OCI-LY7 (cell line): ENCODE results near the gene C12orf56. TPM values are rescaled to one million over a fixed set of nuclear protein-coding genes. Genes with fewer than 3 reads are reported as not detected.

Source experiments
- BruUV-seq: library from RNA; stranded (reverse); fragments of 400-500 nt; replicated peaks from 2 replicates; lab custom pipeline; 2021; lab: Mats Ljungman, UMichigan
- CTCF ChIA-PET: fragments of 300-600 bp; sonication (Branson Sonifier 250); formaldehyde crosslinking; loops from one replicate; lab custom pipeline; 2022; ENCODE audit warnings: antibody characterized with exemption; ENCODE audit not compliant: unreplicated experiment; lab: Charles Lee
- POLR2A ChIA-PET: fragments of 300-600 bp; sonication (Branson Sonifier 250); formaldehyde crosslinking; loops from one replicate; lab custom pipeline; 2022; ENCODE audit warnings: antibody characterized with exemption; lab: Charles Lee
- DNase-seq: peaks from one replicate; pipeline ENCODE4 v3.0.0-alpha.2; 2015; ENCODE audit warnings: low spot score
- H2AFZ ChIP-seq: fragments of 200-600 bp; sonication (generic), shearing (Covaris generic); 2 replicates; pipeline ENCODE4 v1.6.1; 2014; ENCODE audit warnings: mild to moderate bottlenecking, antibody characterized with exemption, low read length, moderate library complexity
- H3K27ac ChIP-seq: fragments of 200-600 bp; sonication (generic); 2 replicates; pipeline ENCODE4 v1.5.1; 2014; ENCODE audit warnings: mixed run types, low read depth, mild to moderate bottlenecking, moderate library complexity, low read length, inconsistent platforms; ENCODE audit not compliant: poor library complexity, severe bottlenecking
- H3K36me3 ChIP-seq: fragments of 200-600 bp; sonication (generic); 2 replicates; pipeline ENCODE4 v1.6.1; 2014; ENCODE audit warnings: mild to moderate bottlenecking, antibody characterized with exemption, low read length, moderate library complexity, mixed read lengths; ENCODE audit not compliant: insufficient read depth
- H3K4me1 ChIP-seq: fragments of 200-600 bp; sonication (generic); 2 replicates; pipeline ENCODE4 v1.5.1; 2014; ENCODE audit warnings: mild to moderate bottlenecking, low read length; ENCODE audit not compliant: insufficient read depth, poor library complexity, severe bottlenecking
- H3K4me2 ChIP-seq: fragments of 200-600 bp; sonication (generic); 2 replicates; pipeline ENCODE4 v1.6.1; 2014; ENCODE audit warnings: mild to moderate bottlenecking, low read length
- H3K4me3 ChIP-seq: fragments of 200-600 bp; sonication (generic); 2 replicates; pipeline ENCODE4 v1.5.1; 2014; ENCODE audit warnings: mild to moderate bottlenecking, low read depth, low read length; ENCODE audit not compliant: poor library complexity, severe bottlenecking
- H3K79me2 ChIP-seq: fragments of 200-600 bp; sonication (generic); 2 replicates; pipeline ENCODE4 v1.6.1; 2016; ENCODE audit warnings: low read depth, mild to moderate bottlenecking, low read length, moderate library complexity, mixed read lengths; ENCODE audit not compliant: insufficient read depth
- H3K9me2 ChIP-seq: fragments of 200-600 bp; sonication (generic); 2 replicates; pipeline ENCODE4 v1.6.1; 2016; ENCODE audit warnings: mild to moderate bottlenecking, low read length, mixed read lengths; ENCODE audit not compliant: insufficient read depth
- H3K9me3 ChIP-seq: fragments of 200-600 bp; sonication (generic); 2 replicates; pipeline ENCODE4 v1.6.1; 2014; ENCODE audit warnings: mild to moderate bottlenecking, mixed run types, low read length, mixed read lengths
- H4K20me1 ChIP-seq: fragments of 200-600 bp; sonication (generic); 2 replicates; pipeline ENCODE4 v1.6.1; 2014; ENCODE audit warnings: mild to moderate bottlenecking, antibody characterized with exemption, low read length, moderate library complexity, mixed read lengths; ENCODE audit not compliant: insufficient read depth
- EZH2phosphoT487 ChIP-seq: fragments of 200-600 bp; sonication (generic); IDR thresholded peaks from 2 replicates; pipeline ENCODE4 v1.6.1; 2018; ENCODE audit warnings: low read depth, borderline replicate concordance, mild to moderate bottlenecking, mixed run types, antibody characterized with exemption, low read length, moderate library complexity, mixed read lengths
- intact Hi-C: fragments of 100-400 bp; cut with micrococcal nuclease; formaldehyde crosslinking; loops from one replicate; pipeline ENCODE4 v1.10.0; 2022; ENCODE audit not compliant: unreplicated experiment
- total RNA-seq, 2 experiments: library from RNA; depleted of rRNA in 1 of 2; stranded (reverse); fragments of >200 nt in 1 of 2; shearing (Covaris generic) in 1 of 2; gene quantifications; 2 replicates each; pipeline ENCODE4 v1.2.3, GENCODE V29; 2014 to 2022
- TF ChIP-seq, protein P1 (sequence below): fragments of 200-600 bp; sonication (generic); conservative IDR thresholded peaks from 2 replicates; pipeline ENCODE4 v1.5.1; 2014; ENCODE audit warnings: mild to moderate bottlenecking, antibody characterized with exemption, low read length, moderate library complexity, mixed read lengths

Gene C12orf56
- total RNA-seq, 2 experiments from 2014 or later, result not detected

DNA sequence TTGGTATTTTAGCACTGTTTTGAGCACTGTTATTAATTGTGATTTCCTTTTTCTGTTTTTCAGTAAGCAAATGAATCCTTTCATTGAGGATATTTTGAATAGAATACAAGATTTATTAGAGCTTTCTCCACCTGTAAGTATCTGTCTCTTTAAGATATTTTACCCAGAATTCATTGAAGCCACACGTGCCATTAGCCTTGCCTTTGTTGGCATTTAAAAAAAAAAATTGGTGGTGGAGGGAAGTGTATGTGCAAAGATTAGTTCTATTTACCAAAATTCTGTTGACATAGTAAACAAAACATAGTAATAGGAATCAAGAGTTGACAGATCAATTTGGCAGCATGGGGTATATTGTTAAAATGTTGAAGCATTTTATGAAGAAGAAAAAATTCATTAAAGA, 37.4 kb upstream of the C12orf56 start:
- TF ChIP-seq, protein P1, sequence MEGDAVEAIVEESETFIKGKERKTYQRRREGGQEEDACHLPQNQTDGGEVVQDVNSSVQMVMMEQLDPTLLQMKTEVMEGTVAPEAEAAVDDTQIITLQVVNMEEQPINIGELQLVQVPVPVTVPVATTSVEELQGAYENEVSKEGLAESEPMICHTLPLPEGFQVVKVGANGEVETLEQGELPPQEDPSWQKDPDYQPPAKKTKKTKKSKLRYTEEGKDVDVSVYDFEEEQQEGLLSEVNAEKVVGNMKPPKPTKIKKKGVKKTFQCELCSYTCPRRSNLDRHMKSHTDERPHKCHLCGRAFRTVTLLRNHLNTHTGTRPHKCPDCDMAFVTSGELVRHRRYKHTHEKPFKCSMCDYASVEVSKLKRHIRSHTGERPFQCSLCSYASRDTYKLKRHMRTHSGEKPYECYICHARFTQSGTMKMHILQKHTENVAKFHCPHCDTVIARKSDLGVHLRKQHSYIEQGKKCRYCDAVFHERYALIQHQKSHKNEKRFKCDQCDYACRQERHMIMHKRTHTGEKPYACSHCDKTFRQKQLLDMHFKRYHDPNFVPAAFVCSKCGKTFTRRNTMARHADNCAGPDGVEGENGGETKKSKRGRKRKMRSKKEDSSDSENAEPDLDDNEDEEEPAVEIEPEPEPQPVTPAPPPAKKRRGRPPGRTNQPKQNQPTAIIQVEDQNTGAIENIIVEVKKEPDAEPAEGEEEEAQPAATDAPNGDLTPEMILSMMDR, result no peak
- TF ChIP-seq EZH2phosphoT487, result no peak
- CTCF ChIA-PET, result no interaction called here
- H3K4me1 ChIP-seq, result no peaks in the 10 kb centered on the region
- no peaks in the 10 kb centered on the region for H3K9me3 ChIP-seq
- POLR2A ChIA-PET, result interaction anchor here (0.6 to 0.7 kb wide), 2 partner anchors 19 to 27 kb away, joined by 3 read pairs; no protein-coding TSS in a partner anchor
- no peak for DNase-seq
- intact Hi-C loops, result loop anchor here (5.0 kb wide), 1 partner anchor 64 kb away; no protein-coding TSS in a partner anchor
- H3K4me2 ChIP-seq, result no peak overlapping the region
- no peak overlapping the region for H3K4me3 ChIP-seq
- H2AFZ ChIP-seq, result no peak overlapping the region
- peaks cover 100% of the 10 kb centered on the region for H3K36me3 ChIP-seq
- BruUV-seq, result no TSS peak
- H3K79me2 ChIP-seq, result no peaks in the 10 kb centered on the region
- H3K27ac ChIP-seq, result no peak overlapping the region
- no peaks in the 10 kb centered on the region for H3K9me2 ChIP-seq
- H4K20me1 ChIP-seq, result no peaks in the 10 kb centered on the region

DNA sequence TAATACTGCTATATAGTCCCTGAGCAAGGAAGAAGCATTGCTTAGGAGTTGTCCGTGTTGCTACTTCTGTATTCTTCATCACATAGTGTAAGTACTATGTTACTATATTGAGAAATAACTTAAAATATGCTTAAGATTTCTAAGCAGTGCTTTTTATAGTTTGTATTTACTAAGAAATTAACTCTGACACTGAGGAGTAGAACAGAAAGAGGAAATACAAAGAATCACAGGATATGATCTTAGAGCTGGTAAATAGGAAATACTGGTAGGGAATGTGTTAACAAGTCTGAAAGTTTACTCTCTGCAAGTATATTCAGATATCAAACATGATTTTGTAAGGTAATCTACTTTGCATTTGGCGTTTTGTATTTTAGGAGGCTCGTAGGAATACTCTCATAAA, 29.1 kb upstream of the C12orf56 start:
- no peak overlapping the region for H3K4me3 ChIP-seq
- no peaks in the 10 kb centered on the region for H3K79me2 ChIP-seq
- H4K20me1 ChIP-seq, result no peaks in the 10 kb centered on the region; the same call in 1 of the 2 replicates
- peaks cover 98% of the 10 kb centered on the region for H3K36me3 ChIP-seq
- H3K4me1 ChIP-seq, result no peaks in the 10 kb centered on the region
- no peak overlapping the region for H2AFZ ChIP-seq
- no peak for DNase-seq
- H3K4me2 ChIP-seq, result no peak overlapping the region
- CTCF ChIA-PET, result no interaction called here
- intact Hi-C loops, result no loop called here
- no TSS peak for BruUV-seq
- POLR2A ChIA-PET, result no interaction called here
- H3K27ac ChIP-seq, result no peak overlapping the region
- no peaks in the 10 kb centered on the region for H3K9me2 ChIP-seq
- H3K9me3 ChIP-seq, result no peaks in the 10 kb centered on the region
- no peak for TF ChIP-seq EZH2phosphoT487
- TF ChIP-seq, protein P1, result no peak

DNA sequence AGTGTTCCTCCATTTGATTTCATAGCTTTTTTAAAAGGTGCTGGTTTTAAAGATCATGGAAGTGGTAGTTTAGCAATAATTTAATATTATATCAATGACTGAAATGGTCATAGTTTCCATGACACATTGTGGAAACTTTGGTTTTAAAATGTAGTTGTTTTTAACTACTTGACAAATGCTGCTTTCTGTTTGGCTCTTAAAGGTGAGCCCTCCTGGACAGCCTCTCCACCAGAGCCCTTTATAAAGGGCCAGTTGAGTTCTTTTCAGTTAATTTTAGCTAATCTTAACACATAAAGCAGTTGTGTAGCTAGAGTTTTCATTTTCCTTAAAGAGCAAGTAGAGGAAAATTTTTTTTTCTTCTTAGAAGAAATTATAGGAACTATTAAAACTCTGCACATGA, 27.7 kb upstream of the C12orf56 start:
- TF ChIP-seq, protein P1, result no peak
- no peak for TF ChIP-seq EZH2phosphoT487
- no peak overlapping the region for H3K4me2 ChIP-seq
- ChIA-PET POLR2A (interaction anchor here (0.7 to 0.8 kb wide), 3 partner anchors 17 to 24 kb away, joined by 3 read pairs; no protein-coding TSS in a partner anchor), CTCF (no interaction called here)
- H3K9me3 ChIP-seq, result no peaks in the 10 kb centered on the region
- H3K79me2 ChIP-seq, result no peaks in the 10 kb centered on the region
- DNase-seq, result no peak
- H3K4me1 ChIP-seq, result no peaks in the 10 kb centered on the region
- H4K20me1 ChIP-seq, result peaks cover under 1% of the 10 kb centered on the region; the same call in 1 of the 2 replicates
- no peak overlapping the region for H2AFZ ChIP-seq
- peaks cover 98% of the 10 kb centered on the region for H3K36me3 ChIP-seq
- no peak overlapping the region for H3K4me3 ChIP-seq
- intact Hi-C loops, result no loop called here
- H3K9me2 ChIP-seq, result no peaks in the 10 kb centered on the region
- BruUV-seq, result no TSS peak
- H3K27ac ChIP-seq, result no peak overlapping the region
